CMK (cell line): Measurements from ENCODE around the gene MAN1A2.

ENCODE experiments used
- DNase-seq: peaks from one replicate; pipeline ENCODE4 v3.0.0-alpha.2; 2010; ENCODE audit warnings: low read depth

The MAN1A2 gene

GRCh38 chr1:117577191-117577885 lies 210.1 kb downstream of the MAN1A2 start:
- no peak for DNase-seq

DNA sequence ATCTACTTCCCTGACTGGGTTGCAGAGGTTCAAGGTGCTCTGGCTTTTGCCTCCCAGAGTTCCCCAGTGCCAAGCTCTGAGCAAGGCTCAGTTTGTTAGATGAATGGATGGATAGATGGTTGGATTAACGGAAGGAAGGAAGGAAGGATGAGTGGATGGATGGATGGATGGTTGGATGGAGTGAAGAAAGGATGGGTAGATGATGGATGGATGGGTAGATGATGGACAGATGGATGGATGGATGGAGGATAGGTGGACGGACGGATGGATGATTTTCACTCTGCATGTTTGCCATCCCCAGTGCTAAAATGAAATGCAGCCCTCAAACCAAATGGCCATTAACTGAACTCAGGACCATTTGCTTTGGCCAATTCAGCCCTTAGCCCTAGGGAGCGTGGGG lies 211.2 kb downstream of the MAN1A2 start:
- DNase-seq, result no peak
